Left lung (tissue), 10 donors: Measurements from ENCODE around the gene GLCCI1. TPM values are rescaled to one million over a fixed set of nuclear protein-coding genes. Genes with fewer than 3 reads are reported as not detected.

Experiments used
- ATAC-seq: fragments of 200-7000 bp; cut with Tn5 transposase; one replicate; pipeline ENCODE4 v1.9.1; 2020; ENCODE audit warnings: moderate library complexity
- DNase-seq, 4 donors: peaks; one replicate each; pipeline ENCODE4 v3.0.0-alpha.2; 2013 to 2020
- H3K27ac ChIP-seq, 2 donors: fragments of 200-600 bp; sonication (generic) in 1 of 2; one replicate each; pipeline versions ENCODE4 v1.5.0 to v1.8.0; 2020 to 2021
- H3K27me3 ChIP-seq, 2 donors: fragments of 200-600 bp; sonication (generic) in 1 of 2; one replicate each; pipeline versions ENCODE4 v1.5.0 to v1.8.0; 2020 to 2021
- H3K36me3 ChIP-seq, 2 donors: fragments of 200-600 bp; sonication (generic) in 1 of 2; one replicate each; pipeline versions ENCODE4 v1.5.0 to v1.8.0; 2020 to 2021
- H3K4me1 ChIP-seq, 2 donors: fragments of 200-600 bp; one replicate each; pipeline ENCODE4 v1.8.0; 2021
- H3K4me3 ChIP-seq, 2 donors: fragments of 200-600 bp; sonication (generic) in 1 of 2; one replicate each; pipeline versions ENCODE4 v1.5.0 to v1.8.0; 2020 to 2021; ENCODE audit warnings: mild to moderate bottlenecking in 1 of 2
- H3K9me3 ChIP-seq, 2 donors: fragments of 200-600 bp; sonication (generic) in 1 of 2; one replicate each; pipeline versions ENCODE4 v1.5.0 to v1.8.0; 2020 to 2021
- CTCF ChIP-seq, 2 donors: fragments of 200-600 bp; sonication (generic) in 1 of 2; IDR thresholded peaks; one replicate each; pipeline versions ENCODE4 v1.5.0 to v1.8.0; 2021; ENCODE audit warnings: antibody characterized with exemption in 2 of 2
- intact Hi-C, 2 donors: fragments of 100-400 bp; cut with DNase I; formaldehyde crosslinking; loops; one replicate each; pipeline versions ENCODE4 v1.11.2 to v1.14.2; 2022
- polyA plus RNA-seq, 6 donors: library from polyadenylated mRNA; unstranded; fragments of 120-200 nt; gene quantifications; one replicate each; pipeline ENCODE4 v1.2.1, GENCODE V29; 2013; ENCODE audit not compliant: insufficient read length in 6 of 6
- total RNA-seq, 2 donors: library from RNA; stranded (reverse); fragmentation: NEBNext Ultra II Directional; extraction: Animal tissue kit (Norgen Biotek cat#: 25700); gene quantifications; one replicate each; pipeline ENCODE4 v1.2.1, GENCODE V29; 2021
- donor health status: DM: no; HTN: yes; CAD: no.
- donor health status: DM: no; HTN: no; CAD: no.

GLCCI1 gene
- total and polyA plus RNA-seq, 8 donors, result 25.4 to 45.2 (median 37.1) TPM

- TF ChIP-seq CTCF (IDR thresholded peaks at IDR 0.05), result no peak
- ATAC-seq (peak; percentile 28), DNase-seq (no peak)
- Histone ChIP-seq H3K4me3 (no peak overlapping the region), H3K36me3 (no peaks in the 10 kb centered on the region), H3K9me3 (no peaks in the 10 kb centered on the region), H3K27ac (peak overlapping the region in 1 of 2 donors; percentile 22), H3K27me3 (no peaks in the 10 kb centered on the region), H3K4me1 (no peaks in the 10 kb centered on the region)
- intact Hi-C loops, result no loop called here
Measured at GRCh38 chr7:7957513-7957912, 11.1 kb upstream of the GLCCI1 start.

DNA sequence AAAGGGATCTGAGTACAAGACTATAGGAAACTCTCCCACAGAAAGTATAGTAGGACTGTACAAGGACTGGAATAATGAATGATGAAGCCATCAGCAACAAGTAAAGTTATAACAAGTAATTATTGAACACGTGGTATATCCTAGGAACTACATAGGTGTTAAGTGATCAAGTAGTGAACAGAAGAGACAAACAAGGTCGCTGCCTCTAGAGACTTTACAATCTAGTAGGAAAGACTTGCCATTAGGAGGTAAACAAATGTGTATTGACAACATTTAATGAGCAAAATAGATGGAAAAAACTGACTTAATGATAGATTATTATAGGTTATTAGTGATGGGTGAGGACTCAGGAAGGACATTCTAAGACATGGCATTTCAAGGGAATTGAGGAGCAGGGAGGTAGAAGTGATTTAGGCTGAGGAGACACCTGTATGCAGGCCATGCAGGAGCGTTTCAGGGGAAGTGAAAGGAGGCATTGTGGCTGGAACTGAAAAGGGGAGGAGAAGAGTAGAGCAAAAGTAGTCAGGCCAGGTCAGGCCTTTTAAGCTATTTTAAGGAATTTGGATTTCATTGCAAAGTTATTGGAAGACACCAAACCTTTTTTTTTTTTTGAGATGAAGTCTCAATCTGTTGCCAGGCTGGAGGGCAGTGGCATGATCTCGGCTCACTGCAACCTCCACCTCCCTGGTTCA lies 8.5 kb upstream of the GLCCI1 start:
- TF ChIP-seq CTCF (IDR thresholded peaks at IDR 0.05), result no peak
- H3K9me3 ChIP-seq, result no peaks in the 10 kb centered on the region
- no peak overlapping the region for H3K27ac ChIP-seq
- H3K36me3 ChIP-seq, result no peaks in the 10 kb centered on the region
- H3K27me3 ChIP-seq, result no peaks in the 10 kb centered on the region
- intact Hi-C loops, result no loop called here
- H3K4me1 ChIP-seq, result no peaks in the 10 kb centered on the region
- no peak for ATAC-seq
- DNase-seq, result no peak
- no peak overlapping the region for H3K4me3 ChIP-seq

DNA sequence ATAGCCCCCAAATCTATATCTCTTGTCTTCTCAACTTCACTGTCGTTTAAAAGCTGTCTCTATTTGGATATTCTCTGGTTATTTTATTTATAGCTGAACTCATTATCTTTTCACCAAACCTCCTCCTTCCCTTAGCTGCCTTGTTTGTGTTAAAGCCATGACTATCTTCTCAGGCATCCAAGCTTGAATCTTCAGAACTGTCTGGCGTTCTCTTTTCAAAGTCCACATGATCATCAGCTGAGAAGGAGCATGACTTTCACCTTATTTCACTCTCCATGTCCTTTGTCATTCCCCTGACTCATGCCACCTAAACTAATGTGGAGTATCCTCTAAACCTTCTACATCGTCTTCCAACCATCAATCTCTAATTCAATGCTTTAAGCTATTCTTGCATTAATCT lies 5.7 kb upstream of the GLCCI1 start:
- no peak for DNase-seq
- H3K27ac ChIP-seq, result no peak overlapping the region
- no peak for ATAC-seq
- intact Hi-C loops, result no loop called here
- H3K4me1 ChIP-seq, result peaks cover 0 to 5% of the 10 kb centered on the region in 2 donors
- TF ChIP-seq CTCF (IDR thresholded peaks at IDR 0.05), result no peak
- H3K36me3 ChIP-seq, result no peaks in the 10 kb centered on the region
- no peaks in the 10 kb centered on the region for H3K27me3 ChIP-seq
- no peaks in the 10 kb centered on the region for H3K9me3 ChIP-seq
- H3K4me3 ChIP-seq, result no peak overlapping the region

DNA sequence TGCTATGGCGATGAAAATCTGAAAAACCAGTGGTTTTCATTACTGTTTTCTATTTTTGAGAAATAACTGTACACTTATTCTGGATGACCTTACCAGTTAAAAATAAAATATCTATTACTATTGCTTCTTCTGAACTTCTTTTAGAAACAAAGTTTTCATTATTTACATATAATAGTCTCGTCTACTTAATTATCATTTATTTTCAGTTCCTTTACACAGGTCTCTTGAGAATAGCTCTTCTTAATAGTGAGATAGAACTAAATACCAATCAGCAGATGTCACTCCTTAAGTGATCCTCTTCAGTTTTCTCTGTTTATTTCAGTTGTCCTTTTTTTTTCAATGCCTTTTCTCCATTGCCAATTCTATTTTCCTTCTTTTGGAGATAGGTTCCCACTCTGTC lies 4.3 kb upstream of the GLCCI1 start:
- Histone ChIP-seq H3K27me3 (no peaks in the 10 kb centered on the region), H3K4me1 (peaks cover 0 to 8% of the 10 kb centered on the region in 2 donors), H3K36me3 (no peaks in the 10 kb centered on the region), H3K9me3 (no peaks in the 10 kb centered on the region), H3K4me3 (no peak overlapping the region), H3K27ac (no peak overlapping the region)
- no peak for TF ChIP-seq CTCF (IDR thresholded peaks at IDR 0.05)
- DNase-seq (no peak), ATAC-seq (no peak)
- intact Hi-C loops, result no loop called here

DNA sequence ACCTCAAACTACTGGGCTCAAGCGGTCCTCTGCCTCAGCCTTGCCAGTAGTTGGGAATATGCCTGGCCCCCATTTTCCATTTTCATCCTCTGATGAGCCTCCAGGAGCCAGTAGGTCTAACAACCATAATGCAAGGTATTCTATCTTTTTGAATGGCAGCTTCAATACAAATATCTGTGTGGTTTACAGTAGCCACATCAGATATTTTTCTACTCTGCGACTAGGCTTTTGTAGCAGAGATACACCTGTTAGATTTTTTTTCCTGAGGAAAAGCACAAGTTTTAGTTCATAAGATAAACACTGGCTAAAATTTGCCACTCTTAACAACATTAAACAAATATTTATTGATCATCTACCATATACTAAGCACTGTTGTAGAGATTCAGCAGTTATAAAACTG lies 3.9 kb upstream of the GLCCI1 start:
- H3K27me3 ChIP-seq, result no peaks in the 10 kb centered on the region
- peaks cover 0 to 8% of the 10 kb centered on the region in 2 donors for H3K4me1 ChIP-seq
- no peak overlapping the region for H3K4me3 ChIP-seq
- H3K27ac ChIP-seq, result no peak overlapping the region
- H3K36me3 ChIP-seq, result no peaks in the 10 kb centered on the region
- intact Hi-C loops, result no loop called here
- no peaks in the 10 kb centered on the region for H3K9me3 ChIP-seq
- DNase-seq, result no peak
- ATAC-seq, result no peak
- TF ChIP-seq CTCF (IDR thresholded peaks at IDR 0.05), result no peak
